Head of caudate nucleus (tissue), 42 donors: ENCODE data around the gene CYP46A1.

Experiments
- DNase-seq, 42 donors: peaks; one replicate each; pipeline versions ENCODE4 v3.0.0 to v3.0.0-alpha.2; 2020 to 2021; ENCODE audit warnings: mixed read lengths in 7 of 42
- intact Hi-C: fragments of 100-400 bp; cut with DNase I; formaldehyde crosslinking; loops from one replicate; pipeline ENCODE4 v1.15.0; 2022

CYP46A1 gene

DNA sequence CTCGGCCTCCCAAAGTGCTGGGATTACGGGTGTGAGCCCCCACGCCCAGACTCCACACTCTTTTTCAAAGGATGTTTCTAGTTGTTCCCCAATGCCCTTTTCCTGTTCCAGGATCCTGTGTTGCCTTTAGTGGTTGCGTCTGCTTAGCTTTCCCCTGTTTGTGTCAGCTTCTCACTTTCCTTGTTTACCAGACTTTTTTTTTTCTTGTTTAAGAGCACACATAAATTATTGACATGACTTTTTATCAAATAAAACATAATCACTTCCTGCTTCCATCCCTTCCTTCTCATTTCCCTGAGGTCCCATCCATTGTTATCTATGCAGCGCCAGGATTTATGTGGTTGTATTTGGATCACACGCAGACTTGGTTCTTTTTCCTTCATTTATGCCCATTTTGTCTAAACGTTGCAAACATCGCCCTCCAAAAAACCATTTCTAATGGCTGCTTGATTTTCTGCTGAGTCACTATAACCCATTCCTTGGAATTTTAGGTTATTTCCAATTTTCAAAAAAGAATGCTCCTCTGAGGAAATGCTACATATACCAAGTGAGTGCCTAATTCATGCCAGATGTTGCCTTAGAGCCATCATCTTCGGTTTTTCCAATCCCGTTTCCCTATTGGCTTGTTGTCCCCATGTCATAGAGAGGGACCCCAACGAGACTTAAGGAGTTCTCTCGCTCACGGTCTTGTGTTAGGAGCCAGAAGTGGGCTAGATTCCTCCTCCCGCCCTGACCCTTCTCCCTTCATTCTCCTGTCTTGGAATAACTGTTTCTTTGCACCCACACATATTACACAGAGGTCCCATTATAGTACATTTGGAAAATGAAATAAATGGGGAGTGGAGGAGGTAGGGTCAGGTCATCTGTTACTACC, 13.5 kb upstream of the CYP46A1 start:
- no peak for DNase-seq
- intact Hi-C loops: no loop called here

DNA sequence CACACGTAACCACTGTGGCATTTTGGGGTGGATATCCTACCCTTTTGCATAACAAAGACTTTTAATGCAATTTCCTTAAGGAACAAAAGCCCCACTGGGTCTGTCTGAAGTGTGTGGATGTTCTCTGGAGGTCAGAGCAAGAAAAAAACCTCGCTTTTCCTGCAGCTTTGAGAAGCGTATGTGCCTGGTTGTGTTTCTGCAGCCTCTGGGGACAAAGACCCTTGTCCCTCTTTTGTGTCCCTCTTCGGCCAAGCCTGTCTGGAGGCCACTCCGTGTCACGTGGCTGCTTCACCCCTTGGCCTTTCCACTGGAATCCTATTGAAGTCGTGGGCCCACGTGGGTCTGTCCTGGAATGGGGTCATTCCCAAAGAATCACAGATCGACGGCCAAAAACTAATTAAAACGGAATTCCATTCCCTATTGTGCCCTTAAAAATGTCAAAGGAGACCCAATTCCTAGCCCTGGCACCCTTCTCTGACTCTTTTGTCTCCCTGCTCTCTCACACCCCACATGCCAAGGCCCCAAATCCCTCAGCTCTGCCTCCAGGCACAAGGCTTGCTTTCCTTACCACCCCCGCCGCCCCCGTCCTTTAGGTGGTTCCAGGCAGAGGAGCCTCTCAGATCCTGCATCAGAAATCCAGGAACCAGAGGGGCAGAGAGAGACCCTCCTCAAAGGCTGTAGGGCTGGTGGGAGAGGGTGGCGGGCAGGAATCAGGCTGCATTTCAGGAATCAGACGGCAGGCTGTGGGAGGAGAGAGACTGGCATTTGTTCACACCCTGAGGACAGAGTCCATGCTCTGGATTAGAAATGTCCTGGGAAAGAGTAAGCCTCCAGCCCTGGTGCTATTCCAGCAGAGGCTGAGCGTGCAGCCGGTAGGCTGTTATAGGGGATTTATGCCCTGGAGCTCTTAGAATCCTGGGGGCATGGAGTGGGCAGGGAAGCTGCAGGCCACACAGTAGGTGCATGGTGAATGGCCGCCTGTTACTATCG, 12.6 kb upstream of the CYP46A1 start:
- intact Hi-C loops: no loop called here
- DNase-seq: peak in 34 of 42 donors; percentile 38 to 85 (median 64)

DNA sequence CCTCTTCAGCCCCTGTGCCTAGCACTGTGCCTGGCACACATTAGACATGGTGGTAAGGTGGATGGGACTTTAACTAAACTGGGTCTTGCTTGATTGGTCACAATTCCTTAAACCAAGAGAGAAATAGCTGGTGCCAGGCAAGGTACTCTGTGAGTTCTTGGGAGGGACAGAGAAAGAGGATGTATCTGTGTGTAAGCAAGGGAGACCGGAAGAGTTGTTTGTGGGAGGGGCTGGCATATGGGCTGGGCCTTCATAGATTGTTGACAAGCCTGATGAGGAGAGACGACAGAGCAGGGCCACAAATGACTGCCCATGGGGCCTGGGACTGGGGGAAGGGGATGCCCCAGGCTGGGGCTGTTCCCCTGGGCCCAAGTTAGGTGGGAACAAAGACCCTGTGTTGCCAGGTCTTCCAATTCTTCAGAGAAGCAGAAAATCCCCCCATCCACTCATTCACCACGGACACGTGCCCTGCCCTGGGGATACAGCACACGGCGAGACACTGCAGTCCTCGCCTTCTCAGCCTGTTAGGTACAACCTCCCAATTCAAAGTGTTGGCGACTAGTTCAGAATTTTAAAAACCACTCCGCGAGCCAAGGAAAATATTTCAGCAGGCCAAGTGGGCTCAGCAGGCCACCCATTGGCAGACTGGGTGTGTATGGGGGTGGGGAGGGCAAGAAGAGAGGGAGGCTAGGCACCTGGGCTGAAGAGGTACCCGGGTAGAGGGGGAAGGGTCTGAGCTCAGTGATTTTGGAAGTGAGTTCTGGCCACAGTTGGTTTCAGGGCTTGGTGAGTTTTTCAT, 11.4 kb upstream of the CYP46A1 start:
- intact Hi-C loops: no loop called here
- no peak for DNase-seq

DNA sequence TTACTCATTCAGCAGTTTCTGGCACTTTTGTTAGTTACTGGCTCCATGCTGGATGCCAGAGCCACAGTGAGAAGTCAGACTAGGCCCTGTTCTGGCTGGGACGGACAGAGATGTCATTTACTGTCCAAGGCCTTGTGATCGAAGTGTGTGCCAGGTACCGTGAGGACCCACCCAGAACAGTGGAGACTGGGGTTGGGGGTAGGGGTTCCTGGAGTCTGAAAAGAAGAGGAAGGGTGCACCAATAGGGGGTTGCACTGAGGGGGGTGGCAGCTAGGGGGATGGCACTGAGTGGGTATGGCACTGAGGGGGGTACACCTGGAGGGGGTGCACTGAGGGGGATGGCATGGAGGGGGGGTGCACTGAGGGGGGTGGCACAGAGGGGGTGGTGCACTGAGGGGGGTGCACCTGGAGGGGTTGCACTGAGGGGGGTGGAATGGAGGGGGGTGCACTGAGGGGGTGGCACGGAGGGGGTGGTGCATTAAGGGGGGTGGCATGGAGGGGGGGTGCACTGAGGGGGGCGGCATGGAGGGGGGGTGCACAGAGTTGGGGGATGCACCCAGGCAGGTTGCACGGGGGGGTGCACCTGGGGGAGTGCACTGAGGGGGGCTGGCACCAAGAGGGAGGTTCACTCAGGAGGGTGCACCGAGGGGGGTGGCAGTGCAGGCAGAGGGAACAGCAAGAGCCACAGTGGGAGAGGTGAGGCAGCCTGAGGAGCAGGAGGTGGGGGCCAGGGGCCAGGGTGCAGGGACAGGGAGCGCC, 10.6 kb upstream of the CYP46A1 start:
- intact Hi-C loops: no loop called here
- DNase-seq: no peak

DNA sequence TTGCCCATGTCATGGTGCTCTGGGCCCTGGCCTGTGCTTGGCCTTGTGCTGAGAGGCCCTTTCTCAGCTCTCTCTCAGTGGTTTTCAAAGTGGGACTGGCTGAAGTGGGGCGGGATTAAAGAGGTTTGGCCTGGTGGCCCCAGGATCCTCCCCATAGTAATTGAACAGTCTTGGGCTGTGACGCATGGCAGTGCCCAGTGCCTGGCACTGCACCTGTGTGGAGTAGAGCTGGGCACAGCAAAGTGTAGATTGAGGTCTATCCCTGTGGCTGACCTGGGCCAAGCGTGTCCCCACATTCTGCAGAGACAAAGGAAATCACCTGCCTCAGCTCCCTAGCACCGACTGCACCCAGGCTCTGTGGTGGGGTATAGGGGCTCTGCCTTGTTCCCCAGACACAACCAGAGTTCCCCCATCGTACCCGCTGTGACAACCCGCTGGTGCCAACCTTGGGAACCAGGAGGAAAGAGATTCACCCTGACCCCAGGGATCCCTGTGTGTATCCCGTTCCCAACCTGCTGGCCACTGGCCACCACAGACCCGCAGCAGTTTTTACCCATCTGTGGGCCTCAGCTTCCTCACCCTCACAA, 9.9 kb upstream of the CYP46A1 start:
- intact Hi-C loops: no loop called here
- no peak for DNase-seq

DNA sequence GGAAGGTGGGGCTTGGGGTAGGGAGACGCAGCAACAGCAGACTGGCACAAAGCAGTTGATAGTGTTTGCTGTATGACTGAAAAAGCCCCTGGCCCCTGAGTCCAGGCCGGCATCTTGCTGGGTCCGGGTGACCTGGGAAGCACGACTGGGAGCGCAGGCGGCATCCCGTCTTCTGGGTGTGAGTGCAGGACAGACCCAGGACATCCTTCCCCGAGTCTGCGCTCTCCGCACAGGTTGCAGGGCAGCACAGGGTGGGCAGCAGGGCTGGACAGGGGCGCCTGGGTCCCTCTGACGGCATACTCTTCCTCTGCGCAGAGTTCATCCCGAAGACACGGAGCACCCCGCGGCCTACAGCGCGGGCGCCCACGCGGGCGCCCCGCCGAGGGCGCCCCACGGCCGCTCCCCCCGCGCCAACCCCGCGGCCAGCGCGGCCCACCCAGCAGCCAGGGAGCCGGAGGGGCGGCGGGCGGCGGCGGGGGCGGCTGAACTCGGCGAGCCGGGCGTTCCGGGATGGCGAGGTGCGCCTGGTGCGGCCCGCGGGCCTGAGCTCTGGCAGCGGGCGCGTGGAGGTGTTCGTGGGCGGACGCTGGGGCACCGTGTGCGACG, 9.2 kb upstream of the CYP46A1 start:
- no peak for DNase-seq
- intact Hi-C loops: no loop called here

DNA sequence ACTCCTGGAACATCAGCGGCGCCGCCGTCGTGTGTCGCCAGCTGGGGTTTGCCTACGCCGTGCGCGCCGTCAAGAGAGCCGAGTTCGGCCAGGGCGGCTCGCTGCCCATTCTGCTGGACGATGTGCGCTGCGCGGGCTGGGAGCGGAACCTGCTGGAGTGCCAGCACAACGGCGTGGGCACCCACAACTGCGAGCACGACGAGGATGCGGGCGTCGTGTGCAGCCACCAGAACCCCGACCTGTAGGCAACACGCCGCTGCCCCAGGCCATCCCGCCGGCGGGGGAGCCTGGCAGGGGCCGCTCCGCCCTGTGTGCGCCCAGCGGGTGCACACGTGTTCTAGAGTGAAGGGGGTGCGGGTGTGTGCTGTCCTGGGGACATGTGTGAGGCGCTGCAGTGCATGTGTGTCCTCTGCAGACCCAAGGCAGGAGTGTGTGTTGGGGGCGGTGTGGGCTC, 8.7 kb upstream of the CYP46A1 start:
- DNase-seq: no peak
- intact Hi-C loops: no loop called here

DNA sequence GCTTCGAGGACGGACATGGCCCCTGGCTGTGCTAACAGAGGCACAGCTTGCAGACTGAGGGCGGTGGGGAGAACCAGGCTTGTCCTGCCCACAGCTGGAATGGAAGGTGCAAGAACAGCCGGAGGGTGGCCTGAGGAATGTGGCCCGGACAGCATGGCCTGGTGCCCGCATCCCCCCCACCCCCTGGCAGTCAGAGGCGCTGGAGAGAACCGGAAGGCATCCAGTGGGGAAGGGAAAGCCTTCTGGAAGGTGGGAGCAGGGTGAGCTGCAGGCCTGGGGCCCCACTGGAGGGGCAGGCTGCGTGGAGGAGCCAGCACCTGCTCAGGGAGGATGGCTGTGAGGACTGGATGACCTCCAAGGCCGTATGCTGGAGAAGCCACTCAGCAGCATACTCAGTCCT, 8.1 kb upstream of the CYP46A1 start:
- intact Hi-C loops: no loop called here
- DNase-seq: no peak

DNA sequence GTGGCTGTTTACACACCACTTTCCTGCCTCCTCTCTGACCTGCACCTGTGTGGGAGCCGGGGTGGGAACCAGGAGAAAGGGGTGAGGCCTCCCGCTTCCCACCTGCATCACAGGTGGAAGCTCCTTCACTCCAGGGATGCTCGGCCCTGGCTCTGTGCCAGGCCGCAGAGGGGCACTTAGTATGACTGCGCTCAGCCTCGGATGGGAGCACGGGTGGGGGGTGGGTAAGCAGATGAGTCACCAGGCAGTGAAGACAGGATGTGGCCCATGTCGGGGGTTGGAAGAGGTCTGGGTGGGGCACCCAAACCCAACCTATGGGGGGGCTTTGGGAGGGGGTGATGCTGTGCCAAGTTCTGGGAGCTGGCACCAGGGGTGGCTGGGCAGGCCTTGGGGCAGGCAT, 7.4 kb upstream of the CYP46A1 start:
- intact Hi-C loops: no loop called here
- no peak for DNase-seq

DNA sequence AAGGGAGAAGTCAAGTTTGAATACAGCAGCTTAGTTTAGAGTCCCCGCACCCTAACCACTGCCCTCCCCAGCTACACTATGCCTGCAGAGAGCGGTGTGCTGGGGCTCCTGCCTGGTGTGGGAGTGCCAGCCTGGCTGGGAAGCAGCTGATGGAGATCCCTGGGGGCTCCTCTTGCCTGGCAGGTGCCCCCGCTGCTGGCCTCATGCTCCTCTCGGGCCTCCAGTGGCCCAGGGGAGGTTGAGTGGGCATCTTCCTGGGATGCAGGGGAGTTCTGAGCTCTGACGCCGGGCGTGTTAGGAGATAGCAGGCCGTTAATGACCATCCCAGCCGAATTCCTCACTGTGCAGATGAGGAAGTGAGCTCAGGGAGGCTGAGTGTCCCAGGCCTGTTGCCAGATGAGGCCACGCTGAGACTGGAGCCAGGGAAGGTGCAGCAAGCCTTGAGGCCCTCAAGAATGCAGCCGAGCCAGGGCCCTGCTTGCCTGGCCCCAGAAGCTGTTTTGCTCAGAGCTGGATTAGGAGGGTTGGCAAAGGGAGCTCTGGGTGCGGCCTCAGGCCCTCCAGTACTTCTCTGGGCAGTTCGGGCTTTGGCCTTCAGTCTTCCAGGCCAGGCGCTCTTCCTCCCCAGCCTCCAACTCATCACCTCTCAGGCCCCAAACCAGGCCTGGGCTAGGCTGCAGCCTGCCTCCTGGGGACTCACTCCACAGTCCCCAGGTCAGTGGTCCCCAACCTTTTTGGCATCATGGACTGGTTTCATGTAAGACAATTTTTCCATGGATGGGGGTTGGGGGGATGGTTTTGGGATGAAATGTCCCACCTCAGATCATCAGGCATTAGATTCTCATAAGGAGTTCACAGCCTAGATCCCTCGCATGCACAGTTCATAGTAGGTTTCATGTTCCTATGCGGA, 6.6 kb upstream of the CYP46A1 start:
- DNase-seq: peak in 3 of 42 donors; percentile 7 to 25 (median 12)
- intact Hi-C loops: no loop called here

DNA sequence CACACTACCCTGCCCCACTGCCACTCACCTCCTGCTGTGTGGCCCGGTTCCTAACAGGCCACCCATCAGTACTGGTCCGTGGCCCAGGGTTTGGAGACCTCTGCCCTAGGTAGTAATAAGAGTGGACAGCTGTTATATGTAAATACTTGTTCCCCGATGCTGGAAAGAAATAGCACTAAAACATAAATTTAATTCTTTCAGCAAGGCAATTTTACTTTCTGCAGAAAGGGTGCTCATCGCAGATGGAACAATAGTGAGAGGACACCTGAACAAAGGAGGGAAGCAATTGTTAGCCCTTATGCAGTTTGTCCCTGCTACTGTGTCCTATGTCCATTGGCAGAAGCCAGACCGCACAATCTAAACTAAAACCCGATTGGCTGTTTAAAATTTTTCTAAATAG, 5.9 kb upstream of the CYP46A1 start:
- intact Hi-C loops: no loop called here
- peak in 3 of 42 donors; percentile 5 to 28 (median 9) for DNase-seq

DNA sequence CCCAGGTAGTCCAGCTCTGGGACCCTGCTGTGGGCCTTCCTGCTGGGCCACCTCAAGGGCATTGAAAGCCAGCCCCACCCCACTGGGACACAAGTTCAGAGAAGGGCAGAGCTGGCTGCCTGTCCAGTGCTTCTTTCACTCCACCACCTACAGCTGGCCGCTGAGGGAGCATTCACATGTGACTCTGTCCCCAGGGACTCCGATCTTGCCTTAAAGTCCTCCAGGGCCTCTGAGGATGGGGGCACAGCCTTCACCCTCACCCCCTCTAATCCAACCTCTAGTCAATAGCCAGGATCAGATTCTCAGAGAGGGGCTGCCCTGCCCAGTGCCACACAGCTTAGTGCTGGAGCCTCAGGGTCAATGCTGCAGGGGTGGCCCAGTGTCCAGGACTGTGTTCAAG, 5.0 kb upstream of the CYP46A1 start:
- peak in 4 of 42 donors; percentile 8 to 36 (median 14) for DNase-seq
- intact Hi-C loops: no loop called here

DNA sequence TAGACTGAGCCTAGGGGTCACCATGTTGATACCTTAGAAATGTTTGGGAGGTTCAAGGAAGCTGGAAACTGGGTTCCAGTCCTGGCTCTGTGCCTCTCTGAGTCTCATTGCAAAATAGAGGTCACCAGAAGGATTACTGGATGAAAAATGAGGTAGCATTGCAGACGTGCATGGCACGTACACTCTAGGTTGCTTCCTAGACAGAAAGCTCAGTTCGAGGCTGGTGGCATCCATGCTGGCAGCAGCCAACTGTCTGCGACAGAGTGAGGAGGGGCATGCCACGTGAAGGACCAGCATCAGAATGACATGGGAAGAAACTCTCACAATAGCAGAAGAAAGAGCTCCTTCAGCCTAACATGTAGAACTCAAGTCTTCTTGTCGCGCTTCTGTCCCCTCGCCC, 4.6 kb upstream of the CYP46A1 start:
- DNase-seq: peak in 5 of 42 donors; percentile 3 to 34 (median 22)
- intact Hi-C loops: no loop called here

DNA sequence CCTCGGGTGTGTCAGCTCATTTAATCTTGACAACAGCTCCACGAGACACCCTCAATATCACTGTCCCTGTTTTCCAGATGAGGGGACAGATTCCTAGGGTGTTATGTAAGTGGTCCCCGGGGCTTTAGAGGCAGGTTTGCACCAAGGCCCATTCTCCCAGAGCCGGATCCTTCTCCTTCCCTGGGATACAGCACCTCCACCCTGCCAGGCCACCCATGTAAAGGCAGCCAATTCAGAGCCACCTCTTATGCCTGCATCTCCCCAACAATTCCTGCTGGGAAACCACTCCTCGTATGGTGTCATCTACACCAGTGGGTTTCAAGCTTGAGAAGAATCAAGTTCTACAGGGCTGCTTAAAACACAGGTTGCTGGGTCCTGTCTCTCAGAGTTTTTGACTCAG, 4.1 kb upstream of the CYP46A1 start:
- DNase-seq: peak in 4 of 42 donors; percentile 11 to 37 (median 26)
- intact Hi-C loops: loop anchor here (5.0 kb wide), 1 partner anchor 207 kb away; no protein-coding TSS in a partner anchor

DNA sequence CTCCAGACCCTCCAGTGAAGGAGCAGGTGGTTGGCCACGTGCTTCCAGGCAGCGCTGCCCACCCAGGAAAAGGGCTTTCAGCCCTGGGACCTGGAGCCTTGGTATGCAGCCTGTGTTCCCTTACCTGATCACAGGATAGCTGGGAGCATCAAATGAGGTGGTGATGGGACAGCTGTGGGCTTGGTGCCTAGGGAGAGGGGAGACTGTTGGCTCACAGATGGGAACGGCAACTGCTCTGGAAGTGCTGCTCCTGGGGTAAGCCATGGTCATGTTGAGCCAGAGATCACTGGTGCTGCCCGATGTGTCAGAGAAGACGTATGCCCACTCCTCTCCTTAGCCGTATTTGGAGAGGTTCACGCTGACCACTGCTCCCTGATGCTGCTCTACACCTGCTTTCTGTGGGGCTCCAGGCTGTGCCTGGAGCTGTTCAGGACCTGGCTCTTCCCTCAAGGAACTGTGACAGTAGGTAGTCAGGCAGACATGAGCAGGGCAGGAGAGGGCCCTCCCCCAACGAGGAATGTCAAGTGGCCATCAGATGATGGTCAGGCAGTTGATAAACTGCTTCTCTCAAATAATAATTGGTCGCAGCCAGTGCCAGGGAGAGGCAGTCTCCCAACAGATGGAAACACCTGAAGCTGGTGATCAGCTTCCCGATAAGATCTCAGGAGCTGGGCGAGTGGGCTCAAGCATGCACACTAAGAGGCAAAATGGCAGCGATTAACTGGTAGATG, 2.8 kb upstream of the CYP46A1 start:
- intact Hi-C loops: loop anchor here (5.0 kb wide), 1 partner anchor 206 kb away; no protein-coding TSS in a partner anchor
- DNase-seq: peak in 4 of 42 donors; percentile 13 to 40 (median 26)

DNA sequence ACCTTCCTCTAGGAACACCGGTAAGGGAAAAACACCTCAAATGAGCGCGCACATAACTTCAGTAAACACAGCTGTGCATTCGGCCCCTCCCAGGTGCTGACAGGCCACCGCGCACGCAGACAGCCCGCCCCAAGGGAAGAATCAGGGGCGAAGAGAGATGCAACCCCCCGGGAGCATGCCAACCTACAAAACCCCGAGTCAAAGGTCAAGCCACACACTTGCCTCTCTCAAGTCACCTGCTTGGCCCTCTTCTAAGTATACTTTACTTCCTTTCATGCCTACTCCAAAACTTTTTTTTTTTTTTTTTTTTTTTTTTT, 2.3 kb upstream of the CYP46A1 start:
- intact Hi-C loops: loop anchor here (5.0 kb wide), 1 partner anchor 206 kb away; no protein-coding TSS in a partner anchor
- peak in 3 of 42 donors; percentile 15 to 36 (median 23) for DNase-seq
